GM21381 (cell line): ENCODE measurements around the gene GPC3.

Source experiments
- ATAC-seq: cut with Tn5 transposase; IDR thresholded peaks from one replicate; pipeline ENCODE4 v1.9.1; 2021; ENCODE audit warnings: mild to moderate bottlenecking, moderate library complexity; ENCODE audit not compliant: unreplicated experiment

The GPC3 gene

DNA sequence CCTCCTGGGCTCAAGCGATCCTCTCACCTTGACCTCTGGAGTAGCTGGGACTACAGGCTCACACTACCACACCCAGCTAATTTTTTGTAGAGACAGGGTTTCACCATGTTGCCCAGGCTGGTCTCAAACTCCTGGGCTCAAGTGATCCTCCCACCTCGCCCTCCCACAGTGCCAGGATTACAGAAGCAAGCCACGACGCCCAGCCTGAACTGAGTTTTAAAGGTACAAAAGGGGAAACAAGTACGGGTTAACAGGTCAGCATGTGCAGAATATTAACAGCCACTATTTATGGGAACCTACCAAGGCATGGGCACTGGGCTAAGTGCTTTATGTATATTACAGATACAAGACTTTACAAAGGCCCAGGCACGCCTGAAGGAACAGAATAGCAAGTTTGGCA is 405.8 kb downstream of the GPC3 start:
- ATAC-seq, result no peak

DNA sequence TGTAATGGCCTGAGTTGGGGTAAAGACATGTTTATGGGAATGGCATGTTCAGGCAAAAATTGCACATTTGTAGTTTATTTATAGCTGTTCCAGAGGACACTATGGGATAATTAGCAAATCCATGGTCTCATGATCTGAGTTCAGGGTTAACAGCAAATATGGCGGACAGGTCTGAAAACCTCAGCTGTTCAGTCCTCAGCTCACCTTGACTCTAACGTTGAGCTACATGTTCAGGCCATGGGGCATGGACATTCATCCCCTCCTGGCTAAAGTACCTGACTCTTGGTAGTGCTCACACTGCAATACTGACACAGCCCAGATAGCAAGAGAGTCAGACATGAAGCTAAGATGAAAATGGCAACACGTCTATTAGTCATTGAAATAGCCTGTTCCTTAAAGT is 408.5 kb downstream of the GPC3 start:
- ATAC-seq, result no peak

DNA sequence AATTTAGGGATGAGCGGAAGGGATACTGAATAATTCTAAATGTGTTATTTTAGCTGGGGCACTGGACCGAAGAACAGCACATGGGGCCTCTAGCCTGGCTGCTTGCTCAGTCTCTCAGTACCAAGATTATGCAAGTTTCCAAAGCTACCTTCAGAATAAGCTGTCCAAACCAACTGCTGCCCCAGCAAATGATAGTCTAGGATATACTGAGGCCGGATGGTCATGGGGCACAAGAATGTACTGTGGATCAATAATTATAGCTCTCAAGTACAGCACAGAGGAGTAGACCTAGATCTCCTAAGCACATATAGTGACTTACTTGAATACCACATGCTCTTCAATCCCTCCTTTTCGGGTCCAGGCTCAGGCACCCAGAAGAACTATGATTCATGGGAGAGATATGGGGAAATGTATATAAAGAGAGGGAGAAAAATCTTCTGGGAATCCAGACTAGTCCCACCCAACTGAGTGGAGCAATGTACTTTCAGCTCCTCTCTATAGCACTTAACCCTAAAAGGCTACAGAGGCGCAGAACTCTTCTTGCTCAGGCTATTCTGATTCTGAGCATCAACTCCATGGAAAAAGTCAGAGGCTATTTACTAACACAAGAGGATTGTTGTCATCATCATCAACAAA is 409.8 kb downstream of the GPC3 start:
- ATAC-seq, result no peak

DNA sequence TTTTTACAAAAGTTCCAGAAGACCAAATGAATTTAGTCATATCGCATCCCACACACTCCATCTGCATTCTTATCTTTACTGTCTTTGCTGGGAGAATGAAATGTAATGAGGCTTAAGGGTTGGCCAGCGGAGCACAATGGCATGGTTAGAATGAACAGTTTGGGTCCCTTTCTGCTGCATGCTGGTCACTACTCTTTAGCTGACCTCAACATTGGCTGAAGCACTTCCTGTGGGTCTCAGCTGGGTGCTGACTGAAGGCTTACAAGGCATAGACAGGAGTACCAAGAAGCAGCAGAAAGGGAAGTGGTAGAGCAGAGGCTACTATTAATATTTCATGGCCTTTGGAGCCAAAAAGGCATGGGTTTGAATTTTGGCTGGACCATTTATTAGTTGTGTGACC is 410.7 kb downstream of the GPC3 start:
- ATAC-seq, result no peak

DNA sequence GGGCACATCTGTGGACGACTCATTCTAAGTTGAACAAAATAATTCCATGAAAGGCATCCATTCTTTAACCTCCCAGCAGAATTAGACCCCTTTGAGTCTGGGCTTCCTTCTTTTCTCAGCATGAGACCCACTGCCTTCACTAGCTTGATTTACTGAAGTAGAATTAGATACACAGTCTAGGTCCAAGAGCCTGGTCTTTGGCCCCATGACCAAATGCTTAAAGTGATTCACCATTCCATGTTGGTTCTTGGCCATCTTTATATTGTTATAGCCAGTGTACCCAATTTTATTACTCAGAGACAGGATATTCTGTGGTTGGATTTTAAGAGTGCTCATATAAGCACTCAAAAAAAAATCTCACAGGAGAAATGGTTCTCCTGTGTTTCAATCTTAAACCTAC is 414.8 kb downstream of the GPC3 start:
- ATAC-seq, result no peak

DNA sequence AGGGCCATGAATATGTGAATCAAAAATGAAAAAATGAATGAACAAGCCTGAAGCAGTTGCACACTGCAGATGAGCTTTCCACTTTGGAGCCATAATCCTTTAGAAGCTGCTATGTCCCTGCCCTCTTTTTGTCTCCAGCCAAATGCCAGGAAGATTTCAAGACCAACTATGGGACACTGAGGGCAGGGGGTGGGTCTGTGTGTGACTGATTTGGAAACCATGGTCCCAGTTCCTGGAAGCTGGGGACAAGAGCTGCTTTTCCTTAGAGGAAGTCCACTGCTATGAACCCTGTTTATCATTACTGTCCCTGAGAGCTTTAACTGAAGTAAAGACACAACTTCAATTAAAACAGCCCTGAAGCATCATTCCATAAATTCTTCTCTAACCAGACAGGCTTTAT is 416.2 kb downstream of the GPC3 start:
- no peak for ATAC-seq

DNA sequence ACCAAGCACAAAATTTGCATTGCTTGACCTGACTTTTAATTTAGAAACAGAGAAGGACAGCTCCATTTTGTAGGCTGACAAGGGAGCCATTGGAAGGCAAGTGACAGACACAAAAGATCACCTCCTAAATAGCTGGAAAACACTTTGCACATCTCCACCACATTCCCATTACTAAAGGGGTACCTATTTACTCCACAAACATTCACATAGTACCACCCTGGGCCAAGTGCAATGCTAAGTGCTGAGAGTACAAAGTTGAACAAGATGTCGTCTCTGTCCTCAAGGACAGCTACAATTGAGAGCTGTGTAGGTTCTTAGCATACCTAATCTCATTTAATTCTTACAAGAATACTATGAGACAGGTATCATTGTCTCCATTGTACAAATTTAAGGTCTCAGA is 417.3 kb downstream of the GPC3 start:
- no peak for ATAC-seq

DNA sequence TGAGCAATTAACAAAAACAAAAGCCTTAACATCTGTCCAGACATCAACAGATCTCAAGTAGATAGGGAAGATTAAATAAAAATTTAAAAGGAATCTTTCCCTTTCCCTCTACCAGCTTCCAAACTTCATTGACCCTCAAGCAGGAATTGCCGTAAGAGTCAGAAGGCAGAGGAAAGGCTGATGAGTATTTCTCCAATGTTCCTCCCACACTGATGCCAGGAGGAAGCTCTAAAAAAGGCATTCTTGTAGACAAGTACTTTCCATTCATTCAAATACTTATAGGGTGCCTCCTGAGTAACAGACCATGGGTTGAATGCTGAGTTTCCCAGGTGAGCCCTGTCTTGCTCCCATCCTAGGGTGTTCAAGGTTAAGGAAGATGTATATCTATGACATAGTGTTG is 418.5 kb downstream of the GPC3 start:
- ATAC-seq, result no peak

DNA sequence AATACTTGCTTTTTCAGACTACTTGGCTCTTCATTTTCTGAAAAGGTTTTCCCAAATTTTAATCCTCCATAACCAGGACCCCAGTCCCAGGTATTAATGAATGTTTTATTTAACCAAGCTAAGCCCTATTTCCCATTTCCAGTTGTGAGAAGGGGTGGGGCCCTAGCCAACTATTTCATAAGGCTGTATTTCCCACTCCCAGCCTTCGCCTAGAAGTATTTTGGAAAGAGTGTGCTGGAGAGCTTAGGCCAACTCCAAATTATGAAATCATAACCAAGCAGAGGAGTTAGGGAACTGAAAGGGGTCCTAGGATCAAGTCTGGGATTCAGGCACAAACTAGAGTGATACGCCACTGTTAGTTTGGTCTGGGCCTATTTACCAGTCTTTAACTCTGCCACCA is 421.7 kb downstream of the GPC3 start:
- ATAC-seq, result no peak

DNA sequence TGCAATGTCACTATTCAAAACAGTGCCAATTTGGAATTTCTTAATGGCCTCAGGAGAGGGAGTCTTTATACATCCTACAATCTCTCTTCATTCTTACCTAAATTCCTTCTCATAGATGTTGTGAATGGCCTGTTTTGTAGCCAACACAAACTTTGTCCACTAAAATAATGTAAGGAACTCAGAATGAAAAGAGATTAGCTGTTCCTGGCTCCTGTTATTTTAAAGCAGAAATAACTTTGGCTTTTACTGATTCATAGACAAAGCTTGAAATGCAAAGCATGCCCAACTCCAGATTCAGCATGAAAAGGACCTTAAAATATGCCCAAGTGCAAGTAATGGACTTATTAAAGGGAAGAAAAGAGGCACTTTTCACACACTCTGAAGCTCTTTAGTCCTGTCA is 424.1 kb downstream of the GPC3 start:
- no peak for ATAC-seq

DNA sequence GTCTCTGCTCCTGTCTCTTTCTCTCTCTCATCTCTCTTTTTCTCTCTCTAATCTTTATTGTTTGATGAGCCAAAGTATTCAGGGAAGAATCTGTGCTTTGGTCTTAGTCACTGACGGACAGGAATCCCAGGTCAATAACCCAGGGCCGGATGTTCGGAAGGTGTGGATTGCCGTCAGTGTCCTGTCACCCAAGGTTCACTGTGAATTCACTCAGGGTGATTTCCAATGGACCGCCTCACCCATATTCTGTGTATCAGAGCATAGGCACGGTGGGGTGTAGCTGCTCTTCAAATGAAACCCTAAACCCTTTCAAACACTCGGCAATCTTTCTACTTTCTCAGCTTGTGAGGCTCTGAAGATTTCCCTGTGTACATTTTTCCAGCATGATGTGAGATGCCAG is 425.5 kb downstream of the GPC3 start:
- ATAC-seq, result no peak

DNA sequence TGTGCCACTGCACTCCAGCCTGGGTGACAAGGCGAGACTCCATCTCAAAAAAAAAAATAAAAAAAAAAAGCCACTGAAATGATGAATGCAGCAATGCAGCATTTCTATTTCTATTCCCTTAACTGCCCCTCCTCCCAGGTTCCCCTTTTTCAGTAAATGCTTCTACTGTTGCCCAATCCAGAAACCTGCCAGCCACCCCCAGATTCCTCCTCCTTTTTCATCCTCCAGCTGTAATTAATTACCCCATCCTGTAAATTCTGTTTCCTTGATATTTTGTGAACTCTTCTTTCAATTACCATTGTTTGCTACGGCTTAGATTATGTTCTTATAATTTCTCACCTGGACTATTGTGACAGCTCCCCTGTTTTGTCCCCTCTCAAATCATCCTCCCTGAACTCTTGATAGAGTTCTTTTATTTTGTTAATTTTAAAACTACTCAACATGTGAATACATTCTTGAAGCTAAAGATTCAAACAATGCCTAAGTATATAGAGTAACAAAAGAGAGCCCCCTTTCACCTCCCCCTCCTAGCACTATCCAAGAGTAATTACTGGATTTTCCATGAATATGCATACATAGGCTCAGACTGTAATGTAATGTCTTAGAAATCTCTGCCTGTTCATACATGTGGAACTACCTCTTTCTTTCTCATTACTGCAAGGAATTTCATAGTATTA is 429.5 kb downstream of the GPC3 start:
- ATAC-seq, result no peak

DNA sequence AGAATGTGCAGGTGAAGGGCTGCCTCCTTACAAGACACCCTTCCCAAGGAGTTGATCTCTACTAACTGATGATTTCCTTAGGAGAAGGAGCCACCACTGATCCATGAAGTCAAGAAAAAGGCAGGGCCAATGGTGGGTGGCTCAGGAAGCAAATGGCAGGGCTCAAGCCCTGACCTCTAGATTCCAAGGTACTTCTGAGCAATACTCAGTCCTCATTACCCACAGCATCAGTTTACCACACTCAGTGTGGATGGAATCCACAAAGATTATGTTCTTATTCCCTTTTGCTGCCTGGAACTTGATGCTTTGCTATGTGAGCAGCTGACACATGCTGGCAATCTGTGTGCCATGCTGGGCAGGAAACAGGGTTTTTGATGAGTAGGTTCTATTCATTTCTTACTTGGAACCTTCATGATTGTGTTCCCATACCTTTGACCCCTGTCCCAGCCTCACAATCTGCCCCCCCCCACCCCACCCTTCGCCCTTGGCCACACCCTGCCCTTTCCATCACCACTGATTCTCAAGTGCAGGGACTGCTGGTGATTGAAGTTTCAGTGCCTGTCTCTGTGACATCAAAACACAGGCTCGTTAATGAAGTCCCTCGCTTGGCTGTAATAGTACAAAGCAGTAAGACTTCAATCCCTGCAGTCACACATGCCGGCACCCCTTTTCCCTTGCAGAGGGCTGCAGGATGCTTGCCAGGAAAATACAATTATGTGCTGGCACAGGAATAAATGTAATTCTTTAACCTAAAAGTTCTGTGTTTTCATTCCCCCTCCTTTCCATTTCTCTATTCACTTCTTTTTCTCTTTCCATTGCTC is 434.5 kb downstream of the GPC3 start:
- ATAC-seq, result no peak

DNA sequence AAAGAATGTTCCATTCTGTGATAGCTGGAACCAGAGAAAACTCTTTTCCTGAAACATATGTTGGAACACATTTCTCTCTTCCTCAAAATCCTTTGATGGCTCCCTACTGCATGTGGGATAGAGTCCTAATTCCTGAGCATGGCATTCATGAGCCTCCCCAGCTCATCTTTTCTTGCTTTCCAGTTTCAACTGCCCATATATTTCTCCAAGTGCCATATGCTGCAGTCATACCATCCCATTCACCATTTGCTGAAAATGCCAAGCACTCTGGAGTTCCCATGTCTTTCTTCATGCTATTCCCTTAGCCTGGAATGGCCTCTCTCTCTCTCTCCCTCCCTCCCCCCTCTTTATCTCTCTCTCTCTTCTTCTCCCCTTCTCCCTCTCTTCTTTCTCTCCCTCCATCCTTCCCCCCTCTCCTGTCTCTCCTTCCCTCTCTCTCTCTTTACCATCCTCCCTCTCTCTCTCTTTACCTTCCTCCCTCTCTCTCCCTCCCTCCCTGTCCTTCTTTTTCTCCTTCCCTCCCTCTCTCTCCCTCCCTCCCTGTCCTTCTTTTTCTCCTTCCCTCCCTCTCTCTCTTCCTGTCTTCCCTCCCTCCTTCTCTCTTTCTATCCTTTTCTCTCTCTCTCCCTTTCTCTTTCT is 436.0 kb downstream of the GPC3 start:
- no peak for ATAC-seq

DNA sequence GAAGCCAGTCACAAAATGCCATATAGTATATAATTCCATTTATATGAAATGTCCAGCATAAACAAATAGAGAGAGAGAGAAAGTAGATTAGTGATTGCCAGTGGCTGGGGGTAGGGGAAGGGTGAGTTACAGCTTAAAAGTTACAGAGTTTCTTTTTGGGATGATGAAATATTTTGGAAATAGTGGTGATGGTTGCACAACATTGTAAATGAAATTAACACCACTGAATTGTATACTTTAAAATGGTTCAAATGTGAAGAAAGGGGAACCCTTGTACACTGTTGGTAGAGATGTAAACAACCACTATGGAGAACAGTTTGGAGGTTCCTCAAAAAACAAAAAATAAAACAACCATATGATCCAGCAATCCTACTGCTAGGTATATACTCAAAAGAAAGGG is 439.0 kb downstream of the GPC3 start:
- ATAC-seq, result no peak

DNA sequence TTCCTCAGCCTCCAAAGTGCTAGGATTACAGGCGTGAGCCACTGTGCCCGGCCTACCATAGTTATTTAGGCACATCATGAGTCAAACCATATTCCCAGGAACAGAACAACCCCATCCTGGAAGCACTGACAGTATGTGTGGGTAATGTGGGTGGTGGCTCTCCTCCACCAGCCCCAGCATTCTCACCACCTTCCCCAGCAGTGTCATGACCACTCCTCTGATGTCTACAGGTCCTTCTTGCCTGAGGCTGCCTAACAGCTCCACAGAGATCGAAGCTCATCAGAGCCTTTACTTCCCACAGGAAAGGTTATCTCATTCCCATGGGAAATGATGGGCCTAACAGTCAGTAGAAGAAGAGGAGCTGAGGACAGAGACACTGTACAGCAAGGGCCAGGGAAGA is 440.6 kb downstream of the GPC3 start:
- ATAC-seq, result no peak

DNA sequence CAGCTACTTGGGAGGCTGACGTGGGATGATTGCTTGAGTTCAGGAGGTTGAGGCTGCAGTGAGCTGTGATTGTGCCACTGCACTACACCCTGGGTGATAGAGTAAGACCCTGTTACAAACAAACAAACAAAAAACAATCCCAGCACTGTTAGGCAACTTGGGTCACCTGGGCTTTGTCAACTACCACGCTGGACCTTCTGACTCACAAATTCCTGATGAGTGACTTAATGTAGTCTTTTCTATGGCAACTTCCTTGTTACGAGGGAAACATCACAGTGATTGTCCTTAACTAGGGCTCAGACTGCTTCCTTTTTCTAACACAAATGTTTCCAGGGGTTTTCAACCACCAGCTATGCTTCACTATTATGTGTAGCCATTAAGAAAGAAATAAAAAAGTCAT is 441.3 kb downstream of the GPC3 start:
- no peak for ATAC-seq

DNA sequence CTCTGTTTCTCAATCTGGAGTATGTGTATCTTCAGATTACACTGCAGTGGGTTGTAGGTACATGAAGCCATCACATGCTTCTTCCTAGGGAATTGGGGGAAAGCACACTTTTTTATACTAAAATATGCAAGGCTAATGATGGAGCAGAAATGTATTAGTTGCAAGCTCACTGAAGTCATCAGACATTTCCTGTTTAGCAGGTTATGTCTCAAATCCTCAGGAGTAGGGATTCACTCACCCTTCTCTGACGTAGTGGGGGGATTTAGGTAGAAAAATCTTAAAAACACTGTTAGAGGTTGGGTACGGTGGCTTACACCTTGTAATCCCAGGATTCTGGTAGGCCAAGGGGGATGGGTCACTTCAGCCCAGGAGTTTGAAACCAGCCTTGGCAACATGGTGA is 441.7 kb downstream of the GPC3 start:
- ATAC-seq, result no peak

DNA sequence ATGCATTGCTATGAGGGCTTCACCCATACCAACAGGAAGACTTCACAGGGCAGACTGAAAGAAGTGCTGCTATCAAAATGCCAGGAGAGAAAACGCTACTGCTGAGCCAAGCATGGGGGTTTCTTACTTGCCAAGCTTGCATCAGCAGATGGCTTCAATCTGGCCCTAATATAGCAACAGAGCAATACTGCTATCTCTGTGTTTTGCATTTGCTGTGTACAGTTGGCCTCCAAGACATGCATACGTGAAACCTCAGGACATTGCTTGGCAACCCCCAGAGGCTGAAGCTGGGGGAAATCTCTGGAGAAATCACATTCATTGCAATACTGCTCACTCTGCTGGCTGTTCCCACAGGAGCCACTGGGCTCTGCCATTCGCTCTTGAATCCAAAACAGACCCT is 442.9 kb downstream of the GPC3 start:
- ATAC-seq, result no peak

DNA sequence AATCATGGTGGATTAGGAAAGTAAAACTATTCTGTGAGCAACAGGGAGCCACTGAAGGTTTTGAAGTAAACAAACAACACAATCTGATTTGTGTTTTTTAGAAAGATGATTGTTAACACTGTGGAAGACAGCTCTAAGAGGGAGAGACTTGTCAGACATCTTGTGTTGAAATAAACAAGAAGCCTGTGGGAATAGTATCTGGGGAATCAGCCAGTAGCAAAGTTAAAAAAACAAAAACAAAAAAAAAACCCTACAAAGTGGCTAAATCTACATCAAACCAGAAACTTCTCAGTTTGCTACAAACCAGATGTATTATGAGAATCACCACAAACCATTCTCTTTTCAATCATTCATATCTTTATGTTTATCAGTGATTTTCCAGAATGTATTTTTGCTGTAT is 444.4 kb downstream of the GPC3 start:
- ATAC-seq, result no peak

DNA sequence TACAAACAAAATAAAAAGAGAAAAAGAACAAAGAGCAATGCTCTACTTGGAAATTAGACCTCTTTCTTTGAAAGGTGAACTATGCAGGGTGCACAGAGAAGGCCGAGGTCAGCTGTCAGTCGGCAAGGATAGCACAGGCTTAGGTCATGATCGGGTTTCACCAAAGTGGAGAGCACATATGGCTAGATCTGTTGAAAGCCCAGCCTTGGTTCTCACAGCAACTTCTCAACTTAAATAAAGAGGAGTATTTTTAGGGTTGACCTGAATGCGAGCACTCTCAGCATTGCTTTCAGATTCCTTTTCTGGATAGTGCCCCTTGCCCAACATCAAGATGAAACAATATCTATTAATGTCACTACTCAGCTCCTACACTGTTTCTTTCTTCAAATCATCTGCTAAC is 447.2 kb downstream of the GPC3 start:
- no peak for ATAC-seq

DNA sequence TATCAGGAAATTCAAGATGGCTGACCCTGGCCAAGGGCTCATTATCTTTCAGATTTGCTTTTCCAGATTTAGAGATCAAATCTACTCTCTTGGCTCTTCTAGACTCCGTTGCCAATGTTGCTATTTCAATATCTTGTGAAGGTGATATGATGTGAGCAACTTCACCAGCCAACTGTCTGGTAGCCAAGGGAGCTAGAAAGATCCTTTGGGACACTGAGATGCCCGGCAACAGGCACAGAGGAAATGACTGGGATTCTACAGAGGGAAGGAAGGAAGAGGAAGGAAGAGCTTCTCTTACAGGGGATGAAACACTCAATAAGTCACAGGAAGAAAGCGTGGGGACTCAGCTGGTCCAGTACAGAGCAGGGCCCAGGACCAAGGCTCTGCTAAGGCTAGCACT is 448.3 kb downstream of the GPC3 start:
- no peak for ATAC-seq
